Measurements from ENCODE around the gene ZNF438.

GRCh38 chr10:30858499-30858898 lies 173.2 kb downstream of the ZNF438 start:
- TF ChIP-seq CTCF (conservative IDR thresholded peaks at IDR 0.05; ENCODE audit: low read depth, low read length), result no peak
- no peak for TF ChIP-seq USF2 (IDR thresholded peaks at IDR 0.05; ENCODE audit: low read depth, low read length)
- no peak for TF ChIP-seq NFE2L2 (IDR thresholded peaks at IDR 0.05; ENCODE audit: low read depth, low read length)
- TF ChIP-seq CHD1 (IDR thresholded peaks at IDR 0.05; ENCODE audit: low read depth, low read length), result no peak
- TF ChIP-seq POLR2A (IDR thresholded peaks at IDR 0.05; ENCODE audit: low read depth, low read length), result no peak
